ENCODE data around the gene TMCC1.
"Not testable (repeated sequence)": the region's sequence is repeated elsewhere in the genome, so short reads cannot be mapped to it uniquely, and the experiment has no call there.

Gene TMCC1

GRCh38 chr3:129834580-129834979 lies 58.9 kb downstream of the TMCC1 start:
- DNase-seq = no peak

- DNase-seq = not testable (repeated sequence)
Observed at GRCh38 chr3:129831942-129832341, 61.6 kb downstream of the TMCC1 start.

- DNase-seq = no peak
Observed at GRCh38 chr3:129831503-129831902, 62.0 kb downstream of the TMCC1 start.

GRCh38 chr3:129829640-129830039 lies 63.9 kb downstream of the TMCC1 start:
- no peak for DNase-seq

- no peak for DNase-seq
Observed at GRCh38 chr3:129827765-129828164, 65.7 kb downstream of the TMCC1 start.

- DNase-seq = no peak
Observed at GRCh38 chr3:129824926-129825541, 68.5 kb downstream of the TMCC1 start.

GRCh38 chr3:129822679-129823078 lies 70.8 kb downstream of the TMCC1 start:
- no peak for DNase-seq

- DNase-seq = no peak
Observed at GRCh38 chr3:129822241-129822640, 71.3 kb downstream of the TMCC1 start.

GRCh38 chr3:129820587-129820986 lies 72.9 kb downstream of the TMCC1 start:
- DNase-seq = no peak

- no peak for DNase-seq
Observed at GRCh38 chr3:129812589-129812988, 80.9 kb downstream of the TMCC1 start.

- no peak for DNase-seq
Observed at GRCh38 chr3:129809297-129809696, 84.2 kb downstream of the TMCC1 start.

GRCh38 chr3:129796146-129796545 lies 97.4 kb downstream of the TMCC1 start:
- no peak for DNase-seq

- DNase-seq = no peak
Observed at GRCh38 chr3:129795186-129796010, 98.1 kb downstream of the TMCC1 start.

GRCh38 chr3:129794311-129795185 lies 99.0 kb downstream of the TMCC1 start:
- DNase-seq = no peak

GRCh38 chr3:129793942-129794310 lies 99.6 kb downstream of the TMCC1 start:
- no peak for DNase-seq

GRCh38 chr3:129793319-129793718 lies 100.2 kb downstream of the TMCC1 start:
- no peak for DNase-seq

GRCh38 chr3:129783470-129783869 lies 110.0 kb downstream of the TMCC1 start:
- DNase-seq = no peak

- DNase-seq = no peak
Observed at GRCh38 chr3:129778871-129779270, 114.6 kb downstream of the TMCC1 start.

- no peak for DNase-seq
Observed at GRCh38 chr3:129777806-129778205, 115.7 kb downstream of the TMCC1 start.

GRCh38 chr3:129775870-129776269 lies 117.6 kb downstream of the TMCC1 start:
- DNase-seq = no peak

- no peak for DNase-seq
Observed at GRCh38 chr3:129773691-129774663, 119.5 kb downstream of the TMCC1 start.

GRCh38 chr3:129770604-129771003 lies 122.9 kb downstream of the TMCC1 start:
- no peak for DNase-seq

Measured in 8988T (cell line).